ENCODE data around the gene SLC6A12.

The SLC6A12 gene

DNA sequence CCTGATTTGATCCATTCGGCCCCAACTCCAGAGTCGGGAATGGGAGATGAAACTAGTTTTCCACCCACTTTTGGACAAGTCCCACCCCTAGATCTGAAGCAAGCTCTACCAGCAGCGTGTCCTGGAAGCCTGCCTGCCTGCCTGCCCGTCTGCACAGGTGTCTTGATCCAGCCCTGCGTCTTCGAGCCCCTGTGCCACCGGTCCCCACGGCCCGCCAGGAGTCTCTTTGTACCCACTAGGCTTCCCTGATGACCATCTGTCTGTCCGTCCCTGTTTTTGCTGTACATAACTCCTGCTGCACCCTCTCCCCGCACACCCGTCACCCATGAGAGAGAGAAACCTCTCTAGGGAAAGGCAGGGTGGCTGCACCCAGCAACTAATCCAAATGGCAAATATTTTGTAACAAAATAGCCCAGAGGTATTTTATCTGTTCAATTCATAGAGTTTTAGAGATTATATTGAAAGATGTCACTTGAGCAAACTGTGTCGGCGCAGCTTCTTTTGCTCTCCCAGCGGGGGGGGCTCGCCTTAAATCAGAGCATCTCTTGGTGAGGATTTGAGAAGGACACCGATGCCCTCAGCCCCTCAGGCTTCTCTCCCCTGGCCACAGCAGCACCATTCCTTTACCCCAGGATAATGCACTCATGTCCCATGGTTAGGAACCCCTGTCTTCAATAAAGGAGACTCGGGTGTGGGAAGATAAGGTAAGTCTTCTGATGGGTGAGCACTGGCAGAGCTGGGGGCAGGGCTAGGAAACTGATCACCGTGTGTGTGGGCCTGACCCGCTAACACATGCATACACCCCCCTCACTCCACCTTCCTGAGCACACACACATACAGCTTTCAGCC, 35.8 kb downstream of the SLC6A12 start:
- no peak for DNase-seq (ENCODE audit: low read depth)

DNA sequence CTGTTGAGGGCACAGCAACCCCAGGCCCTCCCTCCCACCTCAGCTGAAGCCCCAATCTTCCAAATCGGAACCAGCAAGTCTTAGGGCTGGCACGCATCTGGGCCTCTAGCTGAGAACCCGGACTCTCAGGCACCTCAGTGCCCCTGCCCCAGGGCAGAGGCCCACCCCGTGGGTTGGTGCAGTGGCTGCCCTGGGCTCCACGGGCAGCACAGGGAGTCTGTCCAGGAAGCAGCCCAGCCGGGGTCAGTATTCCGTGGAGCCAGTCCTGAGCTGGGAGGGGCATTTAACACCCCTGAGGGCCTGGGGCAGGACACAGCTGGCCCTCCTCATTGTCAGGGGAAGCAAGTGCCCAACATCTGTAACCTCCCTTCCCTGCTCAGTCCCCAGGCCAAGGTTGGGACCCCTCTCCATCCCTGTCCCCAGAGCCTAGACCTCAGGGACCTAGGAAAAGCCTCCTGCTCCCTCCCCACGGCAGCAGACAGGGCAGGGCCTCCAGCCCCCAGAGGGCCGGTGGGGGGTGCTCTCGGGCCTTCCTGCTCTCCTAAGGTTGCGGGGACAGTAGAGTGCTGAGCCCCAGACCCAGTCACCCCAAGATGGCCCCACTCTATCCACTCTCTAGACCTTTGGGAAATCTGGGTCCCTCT, 36.5 kb downstream of the SLC6A12 start:
- DNase-seq (ENCODE audit: low read depth), result no peak

DNA sequence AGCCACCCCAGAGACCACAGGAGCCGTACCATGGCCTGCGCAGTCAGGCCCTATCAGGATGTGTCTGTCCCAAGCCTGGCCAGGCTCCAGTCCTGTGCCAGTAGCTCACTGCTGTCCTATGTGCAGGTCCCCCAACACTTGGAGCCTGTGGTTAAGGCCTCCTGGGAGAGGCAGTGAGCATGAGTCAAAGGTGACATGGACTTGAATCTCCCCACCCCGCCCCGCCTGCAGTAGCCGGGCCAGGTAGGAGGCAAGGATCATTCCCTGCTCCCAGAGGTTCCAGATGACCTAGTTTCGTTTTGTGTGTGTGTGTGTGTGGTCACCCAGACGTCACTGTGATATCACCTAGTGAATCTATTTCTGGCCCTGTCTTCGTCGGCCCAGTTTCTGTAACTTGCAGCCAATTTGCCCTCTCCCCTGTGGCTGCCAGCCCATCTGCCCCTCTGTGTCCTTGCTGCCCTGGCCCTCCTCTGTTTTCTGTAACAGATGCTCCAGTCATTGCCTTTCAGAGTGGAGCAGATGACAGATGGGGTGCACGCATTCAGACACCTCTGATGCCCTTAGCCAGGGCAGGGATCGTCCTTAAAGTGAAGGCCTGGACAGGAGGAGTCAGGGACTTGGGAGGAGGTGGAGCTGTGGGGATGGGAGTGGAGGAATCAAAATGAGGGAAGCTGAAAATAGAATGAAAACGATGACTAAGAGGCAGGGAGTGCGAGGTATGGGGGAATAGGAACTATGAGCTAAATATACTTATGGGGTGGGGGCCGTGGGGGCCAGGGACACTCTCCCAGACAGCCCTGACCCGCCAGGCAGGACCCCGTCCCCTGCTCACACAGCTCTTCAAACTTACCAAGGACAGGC, 37.4 kb downstream of the SLC6A12 start:
- DNase-seq (ENCODE audit: low read depth), result peak; percentile 47

DNA sequence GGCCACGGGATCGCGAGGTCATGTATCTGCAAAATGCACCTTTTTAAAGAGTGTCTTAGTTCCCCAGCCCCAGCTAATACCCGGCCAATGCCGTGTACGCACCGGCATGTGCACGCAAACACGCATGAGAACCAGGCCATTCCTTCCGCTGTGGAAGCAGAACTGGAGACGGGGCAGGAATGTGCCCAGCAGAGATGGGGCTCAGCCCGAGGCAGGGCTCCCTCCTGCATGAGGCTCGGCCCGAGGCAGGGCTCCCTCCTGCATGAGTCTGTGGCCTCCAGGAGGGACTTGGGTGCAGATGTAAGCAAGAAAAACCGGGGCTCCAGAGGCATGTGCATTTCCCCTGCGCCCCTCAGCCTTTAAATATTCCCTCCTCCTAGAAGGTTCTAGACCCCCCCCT, 38.2 kb downstream of the SLC6A12 start:
- DNase-seq (ENCODE audit: low read depth), result no peak

DNA sequence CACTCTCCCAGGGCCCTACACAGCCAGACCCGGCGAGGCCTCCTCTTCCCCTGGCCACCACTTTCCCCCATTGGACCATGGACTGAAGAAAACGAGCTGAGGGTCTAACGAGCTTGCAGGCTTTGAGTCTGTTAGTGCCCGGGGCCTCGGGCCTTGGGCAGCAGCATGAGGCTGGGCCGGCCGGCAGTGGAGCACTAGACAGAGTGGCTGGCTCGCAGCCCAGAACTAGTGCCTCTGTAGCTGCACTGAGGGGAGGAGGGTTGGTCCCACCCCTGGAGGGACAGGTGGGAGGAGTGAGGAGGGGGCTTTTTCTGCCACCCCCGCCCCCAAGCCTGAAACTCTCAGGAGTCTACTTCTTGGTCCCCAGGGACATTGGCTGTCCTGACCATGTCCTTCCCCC, 38.7 kb downstream of the SLC6A12 start:
- no peak for DNase-seq (ENCODE audit: low read depth)

DNA sequence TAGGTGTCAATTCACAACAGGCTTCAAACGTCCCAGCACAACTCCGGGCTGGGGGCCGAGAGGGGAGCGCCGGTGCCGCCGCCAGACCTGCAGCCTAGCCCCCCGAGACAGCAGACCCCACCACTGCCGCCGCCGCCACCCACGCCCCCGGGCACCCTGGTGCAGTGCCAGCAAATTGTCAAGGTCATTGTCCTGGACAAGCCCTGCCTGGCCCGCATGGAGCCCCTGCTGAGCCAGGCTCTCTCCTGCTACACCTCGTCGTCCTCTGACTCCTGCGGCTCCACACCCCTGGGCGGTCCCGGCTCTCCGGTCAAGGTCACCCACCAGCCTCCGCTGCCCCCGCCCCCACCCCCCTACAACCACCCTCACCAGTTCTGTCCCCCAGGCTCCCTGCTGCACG, 39.4 kb downstream of the SLC6A12 start:
- no peak for DNase-seq (ENCODE audit: low read depth)

DNA sequence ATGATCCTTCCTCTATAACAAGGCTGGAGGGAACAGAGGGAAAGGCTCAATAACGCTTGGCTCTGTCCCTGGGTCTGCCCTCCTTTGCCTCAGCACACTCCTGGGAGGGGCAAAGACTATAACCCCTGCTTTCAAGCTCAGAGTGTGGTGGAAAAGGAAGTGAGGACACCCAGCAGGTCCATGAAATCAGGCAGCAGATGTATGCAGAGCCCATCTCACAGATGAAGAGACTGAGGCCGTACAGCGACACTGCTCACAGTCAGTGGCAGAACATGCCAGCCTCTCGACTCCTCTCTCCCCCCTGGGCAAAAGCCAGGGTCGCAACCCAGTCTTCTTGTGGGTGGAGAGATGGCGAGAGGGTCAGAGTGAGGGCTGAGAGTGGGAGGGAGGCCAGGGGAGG, 39.8 kb downstream of the SLC6A12 start:
- no peak for DNase-seq (ENCODE audit: low read depth)

DNA sequence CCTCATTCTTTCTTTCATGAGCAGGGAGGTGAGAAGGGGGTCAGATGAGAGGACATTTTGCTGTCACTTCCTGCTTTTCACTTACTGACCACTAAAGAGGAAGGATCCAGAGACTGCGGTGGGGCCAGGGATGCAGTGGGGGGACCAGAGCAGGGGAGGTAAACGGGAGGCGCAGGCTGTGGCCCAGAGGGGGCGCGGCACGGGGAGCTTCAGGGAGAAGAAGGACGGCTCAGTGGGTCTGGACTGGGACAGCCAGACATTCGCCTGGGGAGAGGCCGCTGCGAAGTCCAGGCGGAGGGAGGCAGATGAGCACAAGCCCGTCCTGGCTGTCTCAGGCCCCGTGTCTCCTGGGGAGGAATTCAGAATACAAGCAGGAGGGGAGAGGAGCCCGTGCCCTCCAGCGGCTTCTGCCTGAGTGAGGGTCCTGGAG, 41.2 kb downstream of the SLC6A12 start:
- DNase-seq (ENCODE audit: low read depth), result no peak

DNA sequence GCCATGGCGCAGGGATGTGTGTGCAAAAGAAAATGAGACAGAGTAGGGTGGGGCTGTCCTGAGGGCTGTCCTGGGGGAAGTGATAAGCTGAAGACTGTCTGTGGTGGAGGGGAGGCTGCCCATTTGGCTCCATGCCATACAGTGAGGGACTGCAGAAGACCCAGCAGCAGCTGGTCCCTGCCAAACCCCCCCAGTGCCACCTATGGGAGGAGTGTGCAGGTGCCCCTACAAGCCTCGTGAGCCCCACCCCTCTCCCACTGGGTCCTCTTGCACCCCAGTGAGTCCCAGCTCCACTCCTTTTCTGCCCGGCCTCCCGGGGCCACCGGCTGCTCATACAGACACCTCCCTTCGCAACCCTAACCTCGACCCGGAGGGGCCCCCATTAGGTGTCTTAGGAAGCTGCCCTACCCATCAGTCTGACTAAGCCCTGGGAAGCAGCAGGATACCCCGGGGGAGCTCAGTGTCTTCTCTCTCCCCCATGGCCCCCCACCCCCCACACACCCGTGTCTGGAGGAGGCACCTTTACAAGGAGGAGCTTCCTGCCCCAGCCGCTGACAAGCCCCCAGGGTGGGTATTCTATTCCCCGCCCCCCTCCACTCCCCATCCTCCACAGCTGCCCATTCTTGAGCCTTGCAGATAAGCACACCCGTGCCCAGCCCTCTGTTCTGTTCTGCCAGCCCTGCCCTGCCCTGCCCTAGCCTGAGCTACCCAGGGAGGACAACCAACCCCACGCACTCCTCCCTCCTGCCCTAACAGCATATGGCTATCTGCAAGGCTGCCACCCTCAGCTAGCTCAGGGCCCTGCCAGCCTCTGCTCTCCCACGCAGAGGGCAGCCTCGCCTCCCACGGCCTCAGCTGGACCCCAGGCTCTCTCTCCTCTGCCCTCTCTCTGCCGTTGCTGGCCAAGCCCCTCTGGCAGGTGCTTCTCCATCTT, 41.9 kb downstream of the SLC6A12 start:
- no peak for DNase-seq (ENCODE audit: low read depth)

DNA sequence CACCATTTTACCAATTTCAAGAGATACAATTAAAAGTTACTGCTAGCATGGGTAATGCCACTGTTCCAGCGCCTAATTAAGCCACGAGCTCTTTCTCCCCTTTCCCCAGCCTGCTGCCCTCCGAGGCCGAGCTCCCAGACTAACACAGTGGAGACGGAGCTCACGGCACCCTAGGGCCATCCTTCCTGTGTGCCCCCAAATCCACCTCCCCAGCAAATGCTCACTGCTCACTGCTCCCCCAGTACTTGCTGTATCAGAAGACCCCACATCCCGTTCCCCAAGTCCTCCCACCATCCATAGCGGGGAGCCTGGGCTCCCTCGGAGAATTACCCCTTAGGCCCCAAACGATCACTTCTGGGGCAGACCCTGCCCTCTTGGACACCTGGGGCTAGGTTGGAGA, 42.7 kb downstream of the SLC6A12 start:
- DNase-seq (ENCODE audit: low read depth), result no peak

DNA sequence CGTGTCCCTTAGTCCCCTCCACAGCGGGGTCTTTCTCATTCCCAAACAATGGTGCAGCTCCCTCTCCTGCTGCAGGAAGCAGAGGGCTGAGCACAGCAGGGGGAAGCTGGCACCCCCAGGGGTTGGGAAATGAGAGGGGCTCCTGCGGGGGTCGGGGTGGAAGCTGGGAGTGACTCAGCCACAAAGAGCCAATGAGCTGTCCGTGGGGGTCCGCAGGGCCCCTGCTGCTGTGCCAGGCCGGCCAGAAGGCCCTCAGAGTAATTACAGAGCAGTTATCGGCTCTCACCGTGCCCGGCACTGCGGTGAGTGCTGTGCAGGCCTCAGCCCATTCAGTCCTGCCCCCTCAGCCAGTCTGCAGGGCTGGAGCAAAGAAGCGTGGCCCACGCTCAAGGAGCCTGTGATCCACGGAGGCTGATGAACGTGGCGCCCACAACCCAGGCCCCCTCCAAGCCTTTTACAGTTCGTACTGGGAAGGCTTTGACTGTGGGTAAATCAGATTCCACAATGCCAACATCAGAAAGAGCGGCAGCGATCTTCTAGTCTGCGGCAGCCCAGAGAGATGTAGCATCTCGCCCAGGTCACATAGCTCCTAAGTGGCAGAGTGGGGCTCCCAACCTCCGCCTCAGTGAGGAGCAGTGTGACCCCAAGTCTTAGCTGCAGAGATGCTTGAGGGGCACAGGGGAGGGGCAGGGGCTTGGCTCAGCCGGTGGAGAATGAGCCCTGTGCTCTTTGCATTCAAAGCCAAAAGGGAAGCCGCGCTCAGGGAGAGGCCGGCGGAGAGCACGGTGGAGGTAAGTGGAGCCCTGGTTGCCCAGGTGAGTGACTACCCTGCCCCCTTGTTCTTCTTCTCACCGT, 43.4 kb downstream of the SLC6A12 start:
- DNase-seq (ENCODE audit: low read depth), result no peak

DNA sequence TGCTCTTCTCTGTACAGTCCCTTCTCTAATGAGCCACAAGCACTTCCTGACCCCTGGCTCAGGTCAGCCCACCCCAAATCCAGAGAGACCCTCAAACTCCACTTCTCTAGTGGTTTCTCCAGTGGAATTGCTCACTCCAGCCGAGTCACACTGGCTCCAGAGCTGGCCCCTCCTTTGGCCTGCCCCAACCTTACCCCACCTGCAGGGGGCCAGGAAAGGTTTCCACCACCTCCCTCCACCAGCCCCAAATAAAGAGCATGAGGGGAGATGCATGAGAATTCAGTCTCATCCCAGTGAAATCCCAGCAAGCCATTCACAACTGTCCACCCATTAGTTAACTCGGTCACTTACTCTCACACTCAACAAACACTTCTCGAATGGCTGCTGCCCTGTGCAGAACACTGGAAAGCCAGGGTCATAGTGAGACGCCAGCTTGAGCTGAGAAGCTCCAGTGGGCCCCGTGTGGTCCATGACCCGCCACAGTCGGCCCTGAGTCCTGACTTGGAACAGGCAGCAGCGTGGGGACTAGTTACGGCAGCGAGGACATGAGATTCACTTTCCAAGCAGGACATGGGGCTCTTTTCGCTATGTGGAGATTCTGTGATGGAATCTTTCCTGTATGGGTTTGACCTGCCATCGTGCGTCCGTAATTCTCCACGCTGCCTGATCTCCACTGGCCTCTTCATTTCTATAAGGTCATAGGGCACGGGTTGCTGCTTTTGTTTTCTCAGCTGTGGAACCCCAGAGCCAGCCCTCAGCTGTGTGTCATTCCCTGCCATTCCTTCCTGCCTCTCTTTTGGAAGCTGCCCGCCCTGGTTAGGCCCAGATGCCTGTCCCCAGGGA, 44.2 kb downstream of the SLC6A12 start:
- DNase-seq (ENCODE audit: low read depth), result peak; percentile 28

DNA sequence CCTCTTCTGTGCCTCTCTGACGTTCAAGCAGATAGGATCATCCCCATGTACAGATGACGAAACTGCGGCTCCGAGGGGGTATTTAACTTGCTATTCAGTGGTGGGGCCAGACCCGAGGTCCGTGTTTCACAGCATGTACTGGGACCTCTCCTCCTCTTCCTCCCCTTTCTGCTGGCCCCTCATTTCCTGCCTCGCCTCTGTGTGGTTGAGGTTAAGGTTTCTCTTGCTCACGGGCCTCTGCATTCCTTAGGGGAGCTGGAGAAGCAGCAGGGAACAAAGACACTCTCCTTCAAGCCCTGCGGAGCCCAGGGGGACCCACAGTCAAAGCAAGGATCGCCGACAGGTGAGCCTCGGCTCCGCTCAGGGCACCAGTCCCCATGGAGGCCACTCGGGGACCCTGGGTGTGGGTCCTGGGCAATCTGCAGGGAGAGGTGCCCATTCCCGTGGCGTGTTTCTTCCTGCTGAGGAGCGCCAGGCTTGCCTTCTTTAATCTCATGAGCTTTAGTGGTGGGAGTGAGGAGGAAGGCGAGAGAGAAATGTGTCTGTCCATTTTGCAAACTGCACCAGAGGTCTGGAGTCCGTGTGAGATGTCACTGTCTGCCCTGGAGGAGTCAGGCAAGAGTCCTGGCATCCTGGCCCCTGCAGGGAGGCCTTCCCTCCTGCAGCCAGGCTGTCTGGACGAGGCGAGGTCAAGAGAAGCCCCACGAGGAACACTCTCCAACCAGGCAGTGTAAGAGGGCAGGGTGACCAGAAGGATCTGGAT, 45.0 kb downstream of the SLC6A12 start:
- DNase-seq (ENCODE audit: low read depth), result peak; percentile 22

DNA sequence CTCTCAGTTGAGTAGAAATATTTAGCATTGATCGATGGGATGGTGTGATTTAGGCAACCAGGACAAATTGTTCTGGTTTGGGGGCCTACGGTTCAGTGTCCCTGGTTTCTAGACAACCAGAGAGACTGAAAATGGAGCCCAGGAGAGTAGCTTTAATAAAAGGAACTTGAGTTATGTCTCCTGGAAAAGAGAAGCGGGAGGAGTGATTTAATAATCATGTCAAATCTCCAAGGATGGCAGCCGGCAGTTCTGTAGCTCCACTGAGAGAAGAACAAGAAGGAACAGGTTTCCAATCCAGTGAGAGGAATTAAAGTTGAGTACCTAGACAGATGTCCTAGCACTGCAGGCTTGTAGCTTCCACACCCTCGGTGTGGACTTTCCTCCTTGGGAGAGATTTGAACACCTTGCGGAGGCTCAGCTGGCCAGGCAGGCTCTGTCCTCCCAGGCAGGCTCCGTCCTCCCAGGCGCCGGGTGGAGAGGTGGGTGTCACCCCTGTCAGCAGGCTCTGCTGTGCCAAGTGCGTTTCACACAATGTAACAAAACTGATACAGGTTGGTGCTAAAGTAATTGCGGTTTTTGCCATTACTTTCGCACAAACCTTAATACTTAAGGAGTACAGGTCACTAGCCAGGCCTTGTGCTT, 45.9 kb downstream of the SLC6A12 start:
- no peak for DNase-seq (ENCODE audit: low read depth)

DNA sequence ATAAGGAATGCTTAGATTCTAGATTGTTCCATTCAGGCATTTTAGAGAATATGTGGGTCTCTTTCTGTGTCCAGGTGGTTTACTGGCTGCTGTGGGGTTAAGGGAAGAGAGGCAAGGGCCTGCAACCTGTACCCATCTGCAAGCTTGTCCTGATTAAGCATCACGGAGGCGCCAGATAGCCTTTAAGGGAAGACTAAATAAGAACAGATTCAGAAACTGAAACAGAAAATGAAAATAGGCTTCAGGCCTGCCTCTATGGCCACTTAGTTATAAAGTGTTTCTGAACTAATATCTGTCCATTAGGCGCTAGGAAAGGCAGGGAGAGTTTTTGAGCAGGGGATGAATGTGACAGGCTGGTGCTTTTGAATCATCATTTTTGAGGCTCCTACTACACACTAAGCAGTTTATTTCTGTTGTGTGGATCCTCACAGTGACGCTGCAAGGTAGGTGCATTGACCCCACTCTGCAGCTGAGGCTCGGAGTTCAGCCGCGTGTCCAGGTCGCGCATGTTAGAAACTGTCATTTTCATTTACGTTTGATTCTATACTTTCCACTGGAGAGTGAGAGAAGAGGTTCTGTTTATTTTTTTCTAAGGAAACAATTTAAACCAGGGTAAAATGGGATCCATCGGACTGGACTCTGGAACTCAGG, 47.4 kb downstream of the SLC6A12 start:
- DNase-seq (ENCODE audit: low read depth), result no peak

DNA sequence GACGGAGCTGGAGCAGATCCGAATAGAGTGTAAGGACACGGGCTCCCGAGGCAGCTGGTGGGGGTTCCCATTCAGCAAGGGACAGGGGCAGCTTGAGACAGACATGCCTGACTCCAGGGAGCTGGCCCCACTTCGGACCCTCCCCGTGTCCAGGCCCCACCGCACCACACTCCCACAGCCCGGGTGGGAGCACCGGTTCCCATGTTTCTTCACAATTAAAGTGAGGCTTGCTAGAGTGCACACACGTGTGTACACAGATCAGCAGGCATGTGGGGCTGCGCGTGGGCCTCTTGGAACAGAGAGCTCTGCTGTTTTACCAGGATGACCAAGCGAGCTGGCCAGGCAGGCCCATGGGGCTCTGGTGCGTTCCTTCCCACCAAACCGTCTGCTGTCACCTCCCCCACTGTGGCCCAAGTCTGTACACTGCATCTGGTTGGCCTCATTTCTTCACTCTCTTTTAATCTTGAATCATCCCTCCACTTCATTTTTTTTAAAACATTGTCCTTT, 48.0 kb downstream of the SLC6A12 start:
- DNase-seq (ENCODE audit: low read depth), result no peak

DNA sequence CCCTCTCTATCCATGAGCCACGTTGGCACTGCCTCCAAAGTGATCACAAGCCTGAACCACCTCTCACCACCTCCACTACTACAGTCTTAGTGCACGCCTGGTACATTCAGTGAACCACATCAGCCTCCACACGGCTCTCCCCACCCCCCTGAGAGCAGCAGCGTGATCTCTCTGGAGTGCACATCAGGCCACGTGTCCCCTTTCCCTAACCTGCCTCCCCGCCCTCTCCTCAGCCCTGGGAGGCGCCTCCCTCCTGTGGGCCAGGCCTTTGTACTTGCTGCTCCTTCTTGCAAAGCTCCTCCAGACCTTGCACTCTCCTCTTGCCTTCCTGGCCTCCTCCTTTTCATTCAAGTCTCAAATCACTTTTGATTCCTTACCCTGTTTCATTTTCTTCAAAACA, 49.8 kb downstream of the SLC6A12 start:
- DNase-seq (ENCODE audit: low read depth), result no peak
